Measurements from ENCODE around the gene TRIM62.

The TRIM62 gene

GRCh38 chr1:33181921-33182341 lies at the start of gene TRIM62:
Gene TRIM62, minus strand, starts transcription at chr1:33182043. Its CDS starts 611 bp downstream, at chr1:33181432.
- DNase-seq = peak; percentile 81

GRCh38 chr1:33231166-33231565 lies 49.3 kb upstream of the TRIM62 start:
- no peak for DNase-seq

GRCh38 chr1:33228935-33229487 lies 47.2 kb upstream of the TRIM62 start:
- no peak for DNase-seq

GRCh38 chr1:33225586-33225985 lies 43.7 kb upstream of the TRIM62 start:
- DNase-seq = no peak

- DNase-seq = no peak
Measured at GRCh38 chr1:33224166-33224707, 42.4 kb upstream of the TRIM62 start.

- DNase-seq = no peak
Measured at GRCh38 chr1:33222381-33222780, 40.5 kb upstream of the TRIM62 start.

GRCh38 chr1:33221385-33221758 lies 39.5 kb upstream of the TRIM62 start:
- no peak for DNase-seq

GRCh38 chr1:33220676-33221384 lies 39.0 kb upstream of the TRIM62 start:
- no peak for DNase-seq

- no peak for DNase-seq
Measured at GRCh38 chr1:33219886-33220661, 38.2 kb upstream of the TRIM62 start.

- DNase-seq = no peak
Measured at GRCh38 chr1:33211972-33212371, 30.1 kb upstream of the TRIM62 start.

- no peak for DNase-seq
Measured at GRCh38 chr1:33206340-33206739, 24.5 kb upstream of the TRIM62 start.

GRCh38 chr1:33195556-33195955 lies 13.7 kb upstream of the TRIM62 start:
- no peak for DNase-seq

- DNase-seq = no peak
Measured at GRCh38 chr1:33191731-33192275, 10.0 kb upstream of the TRIM62 start.

- no peak for DNase-seq
Measured at GRCh38 chr1:33190701-33191100, 8.9 kb upstream of the TRIM62 start.

- no peak for DNase-seq
Measured at GRCh38 chr1:33188572-33189275, 6.9 kb upstream of the TRIM62 start.

GRCh38 chr1:33186936-33187335 lies 5.1 kb upstream of the TRIM62 start:
- DNase-seq = no peak

GRCh38 chr1:33185541-33185940 lies 3.7 kb upstream of the TRIM62 start:
- no peak for DNase-seq

- DNase-seq = no peak
Measured at GRCh38 chr1:33183306-33183705, 1.5 kb upstream of the TRIM62 start.

- DNase-seq = no peak
Measured at GRCh38 chr1:33182896-33183295, 1.1 kb upstream of the TRIM62 start.

- DNase-seq = no peak
Measured at GRCh38 chr1:33182401-33182841, 578 bp upstream of the TRIM62 start.

GRCh38 chr1:33180911-33181890 lies 642 bp downstream of the TRIM62 start:
- DNase-seq = peak; percentile 86
